ENCODE measurements around the gene LAMA2.

GRCh38 chr6:129369737-129370136 is 486.8 kb downstream of the LAMA2 start:
- TF ChIP-seq CTCF (IDR thresholded peaks at IDR 0.05; ENCODE audit: poor library complexity), result no peak
- no peak for TF ChIP-seq EZH2 (IDR thresholded peaks at IDR 0.05; ENCODE audit: borderline replicate concordance)
